ENCODE results near the gene CSGALNACT2. TPM values are rescaled to one million over a fixed set of nuclear protein-coding genes. Genes with fewer than 3 reads are reported as not detected.

Gene CSGALNACT2
- total RNA-seq, 1 experiment from 2014 or later, result 22.3 TPM

DNA sequence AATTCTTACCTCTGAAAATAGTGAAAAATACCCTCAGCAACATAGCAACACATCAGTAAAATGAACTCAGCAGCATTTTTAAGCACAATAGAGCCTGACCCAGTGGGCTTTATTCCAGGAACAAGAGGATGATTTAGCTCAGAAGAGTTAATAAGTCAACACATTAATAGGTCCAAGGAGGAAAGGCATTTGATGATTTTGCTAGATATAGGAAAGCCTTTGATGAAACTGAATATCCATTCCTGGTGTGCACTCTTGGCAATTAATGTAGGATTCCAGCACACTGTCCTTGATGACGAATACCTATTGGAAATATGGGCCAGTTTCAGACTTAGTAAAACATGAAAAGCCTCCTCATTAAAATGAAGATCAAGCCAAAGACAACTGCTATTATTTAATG is 86.1 kb downstream of the CSGALNACT2 start:
- BruUV-seq (replicated peaks), result no TSS peak
- CTCF ChIA-PET, result no interaction called here

DNA sequence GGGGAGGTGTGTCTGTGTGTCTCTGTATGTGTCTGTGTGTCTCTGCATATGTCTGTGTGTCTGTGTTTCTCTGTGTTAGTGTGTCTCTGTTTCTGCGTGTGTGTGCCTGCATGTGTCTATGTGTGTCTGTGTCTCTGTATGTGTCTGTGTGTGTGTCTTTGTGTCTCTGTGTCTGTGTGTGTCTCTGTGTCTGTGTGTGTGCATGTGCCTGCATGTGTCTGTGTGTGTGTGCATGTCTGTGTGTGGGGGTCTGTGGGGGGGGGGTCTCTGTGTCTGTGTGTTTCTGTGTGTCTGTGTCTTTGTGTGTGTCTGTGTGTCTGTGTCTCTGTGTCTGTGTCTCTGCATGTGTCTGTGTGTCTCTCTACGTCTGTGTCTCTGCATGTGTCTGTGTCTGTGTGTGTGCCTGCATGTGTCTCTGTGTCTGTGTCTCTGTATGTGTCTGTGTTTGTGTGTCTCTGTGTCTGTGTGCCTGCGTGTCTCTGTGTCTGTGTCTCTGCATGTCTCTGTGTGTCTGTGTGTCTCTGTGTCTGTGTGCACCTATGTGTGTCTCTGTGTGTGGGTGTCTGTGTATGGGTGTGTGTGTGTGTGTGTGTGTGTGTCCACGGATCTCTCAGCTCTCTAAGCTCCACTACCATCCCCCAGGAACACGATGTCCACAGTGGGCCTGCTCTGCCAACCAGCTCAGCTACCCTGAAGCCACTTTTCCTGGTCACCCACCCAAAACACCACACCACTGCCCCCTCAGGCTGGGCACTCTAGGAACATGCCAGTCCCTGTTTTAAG is 87.0 kb downstream of the CSGALNACT2 start:
- no peaks in the 10 kb centered on the region for H3K9me3 ChIP-seq (ENCODE audit: control insufficient read depth, insufficient read depth, low read depth, low read length)
- ChIA-PET POLR2A (no interaction called here), CTCF (no interaction called here)
- intact Hi-C loops (cut with micrococcal nuclease; ENCODE audit: unreplicated experiment) (no loop called here), in situ Hi-C loops (cut with HindIII; ENCODE audit: low pct_unique_long_range_greater_than_20kb, low sequenced_read_pairs) (no loop called here)
- no peaks in the 10 kb centered on the region for H3K36me3 ChIP-seq (ENCODE audit: control insufficient read depth, insufficient read depth, low read length)
- TF ChIP-seq SIN3A (IDR thresholded peaks at IDR 0.05; ENCODE audit: borderline replicate concordance, insufficient read depth, low read depth, low read length), result no peak
- TF ChIP-seq, protein P1, sequence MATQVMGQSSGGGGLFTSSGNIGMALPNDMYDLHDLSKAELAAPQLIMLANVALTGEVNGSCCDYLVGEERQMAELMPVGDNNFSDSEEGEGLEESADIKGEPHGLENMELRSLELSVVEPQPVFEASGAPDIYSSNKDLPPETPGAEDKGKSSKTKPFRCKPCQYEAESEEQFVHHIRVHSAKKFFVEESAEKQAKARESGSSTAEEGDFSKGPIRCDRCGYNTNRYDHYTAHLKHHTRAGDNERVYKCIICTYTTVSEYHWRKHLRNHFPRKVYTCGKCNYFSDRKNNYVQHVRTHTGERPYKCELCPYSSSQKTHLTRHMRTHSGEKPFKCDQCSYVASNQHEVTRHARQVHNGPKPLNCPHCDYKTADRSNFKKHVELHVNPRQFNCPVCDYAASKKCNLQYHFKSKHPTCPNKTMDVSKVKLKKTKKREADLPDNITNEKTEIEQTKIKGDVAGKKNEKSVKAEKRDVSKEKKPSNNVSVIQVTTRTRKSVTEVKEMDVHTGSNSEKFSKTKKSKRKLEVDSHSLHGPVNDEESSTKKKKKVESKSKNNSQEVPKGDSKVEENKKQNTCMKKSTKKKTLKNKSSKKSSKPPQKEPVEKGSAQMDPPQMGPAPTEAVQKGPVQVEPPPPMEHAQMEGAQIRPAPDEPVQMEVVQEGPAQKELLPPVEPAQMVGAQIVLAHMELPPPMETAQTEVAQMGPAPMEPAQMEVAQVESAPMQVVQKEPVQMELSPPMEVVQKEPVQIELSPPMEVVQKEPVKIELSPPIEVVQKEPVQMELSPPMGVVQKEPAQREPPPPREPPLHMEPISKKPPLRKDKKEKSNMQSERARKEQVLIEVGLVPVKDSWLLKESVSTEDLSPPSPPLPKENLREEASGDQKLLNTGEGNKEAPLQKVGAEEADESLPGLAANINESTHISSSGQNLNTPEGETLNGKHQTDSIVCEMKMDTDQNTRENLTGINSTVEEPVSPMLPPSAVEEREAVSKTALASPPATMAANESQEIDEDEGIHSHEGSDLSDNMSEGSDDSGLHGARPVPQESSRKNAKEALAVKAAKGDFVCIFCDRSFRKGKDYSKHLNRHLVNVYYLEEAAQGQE (IDR thresholded peaks at IDR 0.05; ENCODE audit: insufficient read depth in 1 of 2, low read depth in 2 of 2, low read length in 1 of 2), result no peak
- no peak overlapping the region for H3K27ac ChIP-seq (ENCODE audit: low read length)
- BruUV-seq (replicated peaks), result no TSS peak
- H3K4me1 ChIP-seq (ENCODE audit: control insufficient read depth, insufficient read depth, low read length), result 0 out of 2 replicates have a peak, but pooled peaks cover 5% of the 10 kb centered on the region
- no peaks in the 10 kb centered on the region for H3K27me3 ChIP-seq (ENCODE audit: control insufficient read depth, insufficient read depth, low read length)
- H3K4me3 ChIP-seq (ENCODE audit: low read depth in 2 of 2, low read length in 2 of 2), result no peak overlapping the region
- ATAC-seq (no peak), DNase-seq (ENCODE audit: low read depth, low spot score) (no peak)

More for the DNA sequence above, 86.1 kb downstream of the CSGALNACT2 start:
- DNase-seq (ENCODE audit: low read depth, low spot score), result no peak
- Histone ChIP-seq H3K27ac (ENCODE audit: low read length) (no peak overlapping the region), H3K36me3 (ENCODE audit: control insufficient read depth, insufficient read depth, low read length) (no peaks in the 10 kb centered on the region), H3K4me3 (ENCODE audit: low read depth in 2 of 2, low read length in 2 of 2) (no peak overlapping the region), H3K27me3 (ENCODE audit: control insufficient read depth, insufficient read depth, low read length) (no peaks in the 10 kb centered on the region), H3K9me3 (ENCODE audit: control insufficient read depth, insufficient read depth, low read depth, low read length) (no peaks in the 10 kb centered on the region), H3K4me1 (ENCODE audit: control insufficient read depth, insufficient read depth, low read length) (peaks cover 5% of the 10 kb centered on the region; the same call in 1 of the 2 replicates)
- POLR2A ChIA-PET, result interaction anchor here (0.6 kb wide), 1 partner anchor 219 kb away, joined by 6 read pairs; no protein-coding TSS in a partner anchor
- in situ Hi-C loops (cut with HindIII; ENCODE audit: low pct_unique_long_range_greater_than_20kb, low sequenced_read_pairs) (no loop called here), intact Hi-C loops (cut with micrococcal nuclease; ENCODE audit: unreplicated experiment) (no loop called here)
- no peak for ATAC-seq
- no peak for TF ChIP-seq POLR2AphosphoS5 (IDR thresholded peaks at IDR 0.05; ENCODE audit: low read depth, low read length)
- TF ChIP-seq CTCF (IDR thresholded peaks at IDR 0.05), result no peak
- TF ChIP-seq SIN3A (IDR thresholded peaks at IDR 0.05; ENCODE audit: borderline replicate concordance, insufficient read depth, low read depth, low read length), result no peak
- TF ChIP-seq, protein P1 (IDR thresholded peaks at IDR 0.05; ENCODE audit: insufficient read depth in 1 of 2, low read depth in 2 of 2, low read length in 1 of 2), result no peak
- no peak for TF ChIP-seq TCF7L2 (IDR thresholded peaks at IDR 0.05; ENCODE audit: low read depth, low read length)

Measured in Panc1 (cell line).